GM18526 (cell line): ENCODE results near the gene IL17C.

Experiments used
- POLR2A ChIP-seq: IDR thresholded peaks from 3 replicates; pipeline ENCODE4 v1.6.1; 2011; ENCODE audit not compliant: insufficient read length; ENCODE audit errors: extremely low read depth

The IL17C gene, protein sequence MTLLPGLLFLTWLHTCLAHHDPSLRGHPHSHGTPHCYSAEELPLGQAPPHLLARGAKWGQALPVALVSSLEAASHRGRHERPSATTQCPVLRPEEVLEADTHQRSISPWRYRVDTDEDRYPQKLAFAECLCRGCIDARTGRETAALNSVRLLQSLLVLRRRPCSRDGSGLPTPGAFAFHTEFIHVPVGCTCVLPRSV

DNA sequence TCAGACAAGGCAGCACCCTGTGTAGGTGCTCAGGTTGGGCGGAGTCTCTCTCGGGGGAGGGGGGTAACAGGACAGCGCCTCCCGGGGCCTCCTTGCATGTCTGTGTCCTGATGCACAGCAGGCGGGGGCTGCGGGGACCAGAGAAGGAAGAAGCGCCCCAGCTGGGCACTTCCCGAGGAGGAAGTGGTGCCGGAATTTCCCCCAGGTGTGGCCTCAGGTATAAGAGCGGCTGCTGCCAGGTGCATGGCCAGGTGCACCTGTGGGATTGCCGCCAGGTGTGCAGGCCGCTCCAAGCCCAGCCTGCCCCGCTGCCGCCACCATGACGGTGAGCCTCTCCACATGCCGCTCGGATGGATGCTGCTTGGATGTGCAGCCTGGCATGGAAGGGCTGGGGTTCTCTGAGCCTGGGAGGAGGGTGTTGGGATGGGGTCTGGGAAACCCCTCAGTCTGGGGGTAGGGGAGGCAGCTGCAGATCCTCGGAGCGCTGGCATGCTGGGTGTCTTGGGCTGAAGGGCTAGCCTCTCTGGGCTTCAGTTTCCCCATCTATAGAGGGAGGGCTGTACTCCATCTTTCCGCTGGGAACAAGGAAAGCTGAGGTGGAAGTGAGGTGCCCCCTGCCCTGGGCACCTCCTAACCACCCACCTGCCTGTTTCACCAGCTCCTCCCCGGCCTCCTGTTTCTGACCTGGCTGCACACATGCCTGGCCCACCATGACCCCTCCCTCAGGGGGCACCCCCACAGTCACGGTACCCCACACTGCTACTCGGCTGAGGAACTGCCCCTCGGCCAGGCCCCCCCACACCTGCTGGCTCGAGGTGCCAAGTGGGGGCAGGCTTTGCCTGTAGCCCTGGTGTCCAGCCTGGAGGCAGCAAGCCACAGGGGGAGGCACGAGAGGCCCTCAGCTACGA lies at the start of gene IL17C:
Gene IL17C (plus strand): TSS at position 250 of the 908 bp plus-strand sequence. CDS start 70 bp downstream, at position 320.
- TF ChIP-seq POLR2A, result no peak

DNA sequence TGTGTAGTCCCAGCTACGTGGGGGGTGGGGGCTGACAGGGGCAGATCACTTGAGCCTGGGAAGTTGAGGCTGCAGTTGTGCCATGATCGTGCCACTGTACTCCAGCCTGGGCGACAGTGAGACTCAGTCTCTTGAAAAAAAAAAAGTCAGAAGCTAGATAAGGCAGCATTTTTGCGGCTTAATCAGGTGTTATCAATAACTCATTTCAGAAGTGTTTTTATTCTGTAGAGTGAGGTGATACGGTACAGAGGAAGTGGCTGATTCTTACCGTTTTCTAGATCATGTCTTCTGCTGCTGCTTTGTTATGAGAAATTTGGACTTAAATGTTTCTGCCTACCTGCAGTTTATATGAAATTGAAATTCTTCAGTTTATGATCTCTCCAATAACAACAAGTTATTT lies 49.6 kb upstream of the IL17C start:
- no peak for TF ChIP-seq POLR2A

- no peak for TF ChIP-seq POLR2A
Measured at GRCh38 chr16:88589441-88589840, 48.9 kb upstream of the IL17C start.

- TF ChIP-seq POLR2A, result no peak
Measured at GRCh38 chr16:88591577-88592021, 46.8 kb upstream of the IL17C start.

- no peak for TF ChIP-seq POLR2A
Measured at GRCh38 chr16:88593061-88593460, 45.3 kb upstream of the IL17C start.

GRCh38 chr16:88593489-88593888 lies 44.9 kb upstream of the IL17C start:
- no peak for TF ChIP-seq POLR2A

DNA sequence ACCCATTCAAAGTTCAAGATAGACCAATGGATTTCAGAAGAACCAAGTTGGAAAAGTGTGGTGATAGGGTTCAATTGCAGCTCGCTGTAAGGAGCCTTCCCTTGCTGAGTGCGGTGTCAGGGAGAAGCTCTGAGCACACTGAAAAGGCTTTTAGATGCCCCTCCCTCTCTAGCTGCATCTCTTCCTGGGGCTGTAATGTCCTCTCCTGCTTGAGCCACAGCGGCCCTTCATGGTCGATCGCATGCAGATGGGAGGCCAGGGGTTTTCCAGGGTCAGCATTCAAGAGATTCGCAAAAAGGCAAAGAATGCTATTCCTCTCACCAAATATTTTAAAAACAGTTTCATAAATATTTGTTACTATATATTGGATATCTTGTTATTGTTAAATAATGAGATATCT lies 44.5 kb upstream of the IL17C start:
- TF ChIP-seq POLR2A, result no peak

GRCh38 chr16:88595101-88595500 lies 43.3 kb upstream of the IL17C start:
- no peak for TF ChIP-seq POLR2A

- no peak for TF ChIP-seq POLR2A
Measured at GRCh38 chr16:88595921-88596320, 42.5 kb upstream of the IL17C start.

DNA sequence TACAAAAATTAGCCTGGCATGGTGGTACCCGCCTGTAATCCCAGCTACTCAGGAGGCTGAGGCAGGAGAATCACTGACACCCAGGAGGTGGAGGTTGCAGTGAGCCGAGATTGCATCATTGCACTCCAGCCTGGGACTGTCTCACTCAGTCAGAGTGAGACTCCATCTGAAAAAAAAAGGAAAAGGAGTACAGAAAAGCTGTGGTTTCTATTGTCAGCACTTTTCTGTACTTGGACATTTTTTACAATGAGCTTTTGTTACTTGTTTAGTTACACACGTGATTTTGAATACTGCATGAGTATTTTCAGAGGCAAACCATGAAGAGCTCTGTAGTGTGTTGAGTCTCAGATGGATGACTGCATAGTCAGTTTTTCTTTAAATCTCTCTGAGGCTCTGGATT lies 41.9 kb upstream of the IL17C start:
- TF ChIP-seq POLR2A, result no peak

DNA sequence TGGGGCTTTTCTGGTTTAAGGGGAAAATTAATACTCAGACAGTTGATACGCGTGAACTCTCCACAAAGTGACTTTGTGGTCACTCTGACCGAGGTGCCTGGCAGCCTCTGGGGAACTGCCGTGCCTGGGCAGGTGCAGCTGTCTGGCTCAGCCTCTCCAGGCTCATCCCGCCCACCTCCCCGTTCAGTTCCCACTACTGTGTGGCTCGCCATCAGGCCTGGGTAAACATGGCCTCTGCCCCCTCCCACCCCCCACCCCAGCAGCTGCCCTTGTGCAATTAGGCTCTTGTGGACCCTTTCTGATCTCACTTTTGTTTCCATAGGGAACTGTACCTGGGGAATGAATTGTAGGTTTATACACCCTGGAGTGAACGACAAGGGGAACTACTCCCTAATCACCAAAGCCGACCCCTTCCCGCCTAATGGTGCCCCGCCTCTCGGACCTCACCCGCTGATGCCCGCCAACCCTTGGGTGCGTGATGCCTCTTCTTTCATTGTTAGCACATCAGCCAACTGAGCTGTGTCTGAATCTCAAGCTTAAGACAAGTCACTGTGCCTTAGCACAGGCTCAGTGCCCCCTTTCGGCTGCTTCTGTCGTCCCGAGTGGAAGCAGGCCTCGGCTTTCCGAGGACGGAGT lies 40.4 kb upstream of the IL17C start:
- no peak for TF ChIP-seq POLR2A

DNA sequence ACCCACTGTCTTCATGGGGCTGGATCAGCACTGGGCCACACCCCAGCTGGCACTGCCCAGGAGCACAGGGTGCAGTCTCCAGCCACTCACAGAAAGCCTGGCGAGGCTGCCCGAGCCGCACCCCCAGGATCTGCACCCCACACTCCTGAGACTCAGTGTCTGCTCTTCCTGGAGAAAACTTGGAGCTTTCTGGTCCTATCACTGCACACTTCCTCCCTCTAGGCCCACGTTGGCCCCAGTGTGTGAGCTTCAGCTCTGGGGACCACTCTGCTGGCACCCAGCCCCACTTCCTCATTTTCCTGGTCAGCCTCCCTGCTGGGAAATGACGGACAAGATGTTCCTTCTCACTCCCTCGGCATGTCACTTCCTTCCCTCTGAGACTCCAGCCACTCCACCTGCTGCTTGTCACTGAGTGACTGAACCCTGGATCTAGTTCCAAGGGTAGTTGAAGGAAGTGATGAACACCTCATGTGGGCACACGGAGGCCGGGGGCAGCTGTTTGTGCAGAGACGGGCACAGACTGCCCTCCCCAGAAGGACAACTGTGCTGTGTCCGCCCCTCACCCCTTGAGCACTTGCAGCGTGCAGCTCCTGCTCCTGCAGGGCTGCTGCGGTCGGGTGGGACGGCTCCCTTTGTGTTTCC lies 39.2 kb upstream of the IL17C start:
- TF ChIP-seq POLR2A, result no peak

- TF ChIP-seq POLR2A, result no peak
Measured at GRCh38 chr16:88599825-88600538, 38.4 kb upstream of the IL17C start.

DNA sequence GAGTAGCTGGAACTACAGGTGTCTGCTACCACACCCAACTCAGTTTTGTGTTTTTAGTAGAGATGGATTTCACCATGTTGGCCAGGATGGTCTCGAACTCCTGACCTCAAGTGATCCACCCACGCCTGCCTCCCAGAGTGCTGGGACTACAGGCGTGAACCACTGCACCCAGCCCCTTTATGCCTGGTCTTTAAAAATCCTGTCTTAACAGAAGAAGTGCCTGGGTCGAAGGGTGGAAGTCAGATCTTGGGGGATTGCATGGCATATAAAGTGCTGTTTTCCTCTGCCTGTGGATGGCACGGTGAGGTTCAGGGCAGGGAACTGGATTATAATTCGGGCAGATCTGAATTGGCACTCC lies 37.9 kb upstream of the IL17C start:
- no peak for TF ChIP-seq POLR2A

DNA sequence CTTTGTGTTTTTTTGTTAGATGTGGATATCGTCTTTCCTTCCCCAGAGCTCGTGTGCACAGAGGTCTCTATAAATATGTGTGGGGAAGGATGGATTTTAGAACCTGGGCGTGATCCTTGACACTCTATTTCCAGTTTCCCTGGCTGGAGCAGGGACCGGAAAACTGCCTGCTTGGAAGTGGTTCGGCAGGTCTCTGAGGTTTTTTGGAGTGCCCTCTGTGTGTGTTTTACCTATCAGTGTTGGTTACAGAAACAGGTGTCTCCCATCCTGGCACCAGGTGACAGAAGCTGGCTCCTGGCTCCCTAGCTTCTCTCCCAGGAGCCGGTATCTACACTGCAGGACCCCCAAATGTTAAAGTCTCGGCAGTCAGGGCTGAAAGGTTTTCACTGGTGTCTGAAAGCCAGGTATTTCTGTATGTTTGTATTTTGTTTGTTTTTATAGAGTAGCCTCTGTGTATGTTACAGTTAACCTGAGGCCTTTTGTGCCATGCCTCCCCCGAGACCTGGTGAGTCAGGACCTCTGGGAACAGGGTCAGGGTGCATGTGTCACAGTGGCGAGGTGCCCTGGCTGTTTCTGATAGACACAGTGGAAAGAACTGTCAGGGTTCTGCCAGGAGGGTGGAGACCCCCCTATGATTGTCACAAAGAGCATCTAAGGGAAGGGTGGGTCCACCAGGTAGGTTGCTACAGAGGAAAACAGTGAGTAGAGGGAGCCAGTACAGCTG lies 36.9 kb upstream of the IL17C start:
- TF ChIP-seq POLR2A, result no peak

DNA sequence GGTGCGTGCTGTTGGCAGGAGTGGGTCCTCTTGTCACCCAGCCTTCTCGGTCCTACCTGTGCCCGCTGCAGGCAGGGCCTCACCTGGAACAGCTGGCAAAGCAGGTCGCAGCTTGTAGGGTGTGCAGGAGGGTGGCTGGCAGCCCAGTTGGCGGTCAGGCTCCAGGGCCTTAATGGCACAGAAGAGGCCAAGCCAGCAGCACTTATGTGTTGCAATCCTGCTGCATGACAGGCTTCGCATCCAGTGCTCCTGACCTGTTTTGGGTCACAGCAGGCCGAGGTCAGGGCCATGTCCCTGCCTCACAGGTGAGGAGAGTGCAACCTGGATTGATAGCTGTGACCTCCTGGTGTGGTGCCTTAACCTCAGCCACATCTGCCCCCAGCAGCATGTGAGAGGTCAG lies 36.3 kb upstream of the IL17C start:
- TF ChIP-seq POLR2A, result no peak
